ENCODE measurements around the gene SLC13A2. TPM values are rescaled to one million over a fixed set of nuclear protein-coding genes. Genes with fewer than 3 reads are reported as not detected.

SLC13A2 gene
- total RNA-seq, 4 donors from 2014 or later = 0.37 TPM; not detected in 3

- ATAC-seq = no peak
- peaks cover 0 to 12% (median 0%) of the 10 kb centered on the region in 3 donors for H3K4me1 ChIP-seq
These were observed 25.4 kb downstream of the SLC13A2 start for GRCh38 chr17:28498652-28499363.

GRCh38 chr17:28499364-28499664, 25.9 kb downstream of the SLC13A2 start:
- no CpG with 5 or more reads among the region's 9 CpGs for WGBS, 2 donors (ENCODE audit: low coverage in 1 of 2)
- no peak overlapping the region for H3K27ac ChIP-seq
- H3K4me3 ChIP-seq = no peak overlapping the region
- H3K36me3 ChIP-seq = no peaks in the 10 kb centered on the region
- no peak for TF ChIP-seq POLR2A (IDR thresholded peaks at IDR 0.05)
- TF ChIP-seq POLR2AphosphoS5 (IDR thresholded peaks at IDR 0.05) = no peak
- TF ChIP-seq EP300 (IDR thresholded peaks at IDR 0.05) = no peak
- no peak for TF ChIP-seq CTCF (IDR thresholded peaks at IDR 0.05)
- H3K4me1 ChIP-seq = peaks cover 0 to 12% (median 0%) of the 10 kb centered on the region in 3 donors
- no peaks in the 10 kb centered on the region for H3K9me3 ChIP-seq
- peaks cover 35% of the 10 kb centered on the region for H3K27me3 ChIP-seq
- ATAC-seq = no peak

More at GRCh38 chr17:28498652-28499363, 25.4 kb downstream of the SLC13A2 start:
- H3K27ac ChIP-seq = no peak overlapping the region
- no peaks in the 10 kb centered on the region for H3K36me3 ChIP-seq
- TF ChIP-seq CTCF (IDR thresholded peaks at IDR 0.05) = no peak
- no peak for TF ChIP-seq POLR2A (IDR thresholded peaks at IDR 0.05)
- TF ChIP-seq POLR2AphosphoS5 (IDR thresholded peaks at IDR 0.05) = no peak
- no peak for TF ChIP-seq EP300 (IDR thresholded peaks at IDR 0.05)
- H3K9me3 ChIP-seq = no peaks in the 10 kb centered on the region
- H3K27me3 ChIP-seq = peaks cover 40% of the 10 kb centered on the region
- no peak overlapping the region for H3K4me3 ChIP-seq
- WGBS, 2 donors (ENCODE audit: low coverage in 1 of 2) = 20 to 73% methylated on average over 1 to 3 of the region's 12 CpGs

- WGBS, 2 donors (ENCODE audit: low coverage in 1 of 2) = 70 to 78% methylated on average over 2 to 5 of the region's 9 CpGs
- TF ChIP-seq EP300 (IDR thresholded peaks at IDR 0.05) (no peak), POLR2AphosphoS5 (IDR thresholded peaks at IDR 0.05) (no peak), CTCF (IDR thresholded peaks at IDR 0.05) (no peak), POLR2A (IDR thresholded peaks at IDR 0.05) (no peak)
- H3K4me1 ChIP-seq = peaks cover 0 to 12% (median 0%) of the 10 kb centered on the region in 3 donors
These were observed 26.4 kb downstream of the SLC13A2 start for GRCh38 chr17:28499684-28500357.

GRCh38 chr17:28500712-28501379, 27.4 kb downstream of the SLC13A2 start:
- ATAC-seq = no peak
- Histone ChIP-seq H3K36me3 (no peaks in the 10 kb centered on the region), H3K27me3 (peaks cover 29% of the 10 kb centered on the region), H3K4me3 (no peak overlapping the region), H3K9me3 (no peaks in the 10 kb centered on the region), H3K27ac (no peak overlapping the region), H3K4me1 (peaks cover 0 to 12% (median 0%) of the 10 kb centered on the region in 3 donors)
- TF ChIP-seq EP300 (IDR thresholded peaks at IDR 0.05) (no peak), POLR2AphosphoS5 (IDR thresholded peaks at IDR 0.05) (no peak), POLR2A (IDR thresholded peaks at IDR 0.05) (no peak), CTCF (IDR thresholded peaks at IDR 0.05) (no peak)
- WGBS, 2 donors (ENCODE audit: low coverage in 1 of 2) = 35 to 63% methylated on average over 4 to 8 of the region's 13 CpGs

More at GRCh38 chr17:28499684-28500357, 26.4 kb downstream of the SLC13A2 start:
- no peak for ATAC-seq
- no peak overlapping the region for H3K27ac ChIP-seq
- H3K36me3 ChIP-seq = no peaks in the 10 kb centered on the region
- peaks cover 30% of the 10 kb centered on the region for H3K27me3 ChIP-seq
- H3K9me3 ChIP-seq = no peaks in the 10 kb centered on the region
- H3K4me3 ChIP-seq = no peak overlapping the region

Measured in gastroesophageal sphincter (tissue), 4 donors.